ENCODE data around the gene HSPB8.

The HSPB8 gene

GRCh38 chr12:119169150-119169549 is 9.6 kb upstream of the HSPB8 start:
- in situ Hi-C loops (cut with MboI; ENCODE audit: low sequenced_read_pairs) = no loop called here

- in situ Hi-C loops (cut with MboI; ENCODE audit: low sequenced_read_pairs) = no loop called here
Observed at GRCh38 chr12:119171291-119171690, 7.4 kb upstream of the HSPB8 start.

- in situ Hi-C loops (cut with MboI; ENCODE audit: low sequenced_read_pairs) = no loop called here
Observed at GRCh38 chr12:119171691-119172425, 6.9 kb upstream of the HSPB8 start.

DNA sequence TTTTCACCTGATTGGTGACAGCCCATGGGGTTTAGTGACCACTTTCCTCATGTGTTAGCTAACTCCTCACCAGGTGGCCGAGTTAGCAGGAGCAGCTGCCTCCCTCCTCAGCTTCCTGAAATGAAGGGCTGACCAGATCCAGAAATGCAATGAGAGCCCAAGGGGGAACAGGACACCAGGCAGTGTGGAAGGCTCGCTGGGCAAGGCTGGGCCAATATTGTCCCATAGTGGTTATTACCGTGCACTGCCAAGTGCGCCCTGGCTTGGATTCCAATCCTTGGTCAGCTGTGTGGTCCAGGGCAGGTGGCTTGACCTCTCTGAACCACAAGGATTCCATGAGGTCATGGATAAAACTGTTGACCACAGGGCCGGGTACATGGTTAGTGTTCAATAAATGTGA is 3.6 kb upstream of the HSPB8 start:
- in situ Hi-C loops (cut with MboI; ENCODE audit: low sequenced_read_pairs) = no loop called here

DNA sequence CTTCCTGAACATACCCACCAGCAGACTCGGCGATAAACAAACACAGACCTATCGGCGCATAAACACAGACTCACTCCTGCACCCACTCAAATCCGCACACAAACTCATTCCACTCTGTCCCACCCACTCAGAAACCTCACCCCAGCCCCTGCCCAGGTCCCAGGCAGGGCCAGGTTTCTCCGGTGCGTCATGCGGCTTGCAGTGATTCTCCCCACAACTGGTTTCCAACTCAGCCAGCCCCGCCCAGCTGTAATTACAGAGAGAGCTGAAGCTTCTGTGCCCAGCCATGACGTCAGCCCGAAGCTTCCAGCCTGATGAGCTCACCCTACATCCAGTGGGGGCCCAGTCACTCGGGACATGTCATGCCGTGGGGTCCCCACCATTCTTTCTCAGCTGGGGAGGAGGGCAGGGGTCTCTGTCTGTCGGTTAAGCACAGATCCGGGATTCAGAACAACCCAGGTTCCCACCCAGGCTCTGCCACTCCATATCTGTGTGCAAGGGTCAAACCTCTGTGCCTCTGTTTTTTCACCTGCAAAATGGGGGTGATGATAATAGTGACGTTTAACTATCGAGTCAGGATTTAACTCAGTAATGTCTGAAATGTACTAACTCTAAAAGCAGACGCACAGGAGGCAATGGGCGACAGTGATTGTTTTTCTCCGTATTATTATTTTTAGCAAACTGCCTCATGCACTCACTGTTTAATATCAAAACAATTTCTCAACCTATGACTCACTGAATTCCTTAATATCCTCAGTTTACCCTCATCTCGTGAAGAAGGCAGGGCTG is 2.3 kb upstream of the HSPB8 start:
- in situ Hi-C loops (cut with MboI; ENCODE audit: low sequenced_read_pairs) = no loop called here

DNA sequence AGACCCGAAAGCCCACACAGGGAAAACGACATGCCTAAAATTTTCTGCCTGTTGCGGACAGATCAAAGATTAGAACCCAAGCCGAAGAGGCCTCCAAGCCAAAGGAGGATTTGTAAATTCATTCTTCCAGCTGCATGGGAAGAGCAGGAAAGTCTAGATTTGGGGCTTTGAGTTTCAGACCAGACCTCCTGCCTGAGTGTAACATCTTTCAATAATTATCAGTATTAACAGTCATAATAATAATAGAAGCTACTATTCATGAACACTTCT is 1.7 kb upstream of the HSPB8 start:
- in situ Hi-C loops (cut with MboI; ENCODE audit: low sequenced_read_pairs) = no loop called here

GRCh38 chr12:119177724-119178380 is 879 bp upstream of the HSPB8 start:
- in situ Hi-C loops (cut with MboI; ENCODE audit: low sequenced_read_pairs) = no loop called here

GRCh38 chr12:119179335-119180021 is 747 bp downstream of the HSPB8 start:
- in situ Hi-C loops (cut with MboI; ENCODE audit: low sequenced_read_pairs) = no loop called here

- in situ Hi-C loops (cut with MboI; ENCODE audit: low sequenced_read_pairs) = no loop called here
Observed at GRCh38 chr12:119180380-119181040, 1.8 kb downstream of the HSPB8 start.

DNA sequence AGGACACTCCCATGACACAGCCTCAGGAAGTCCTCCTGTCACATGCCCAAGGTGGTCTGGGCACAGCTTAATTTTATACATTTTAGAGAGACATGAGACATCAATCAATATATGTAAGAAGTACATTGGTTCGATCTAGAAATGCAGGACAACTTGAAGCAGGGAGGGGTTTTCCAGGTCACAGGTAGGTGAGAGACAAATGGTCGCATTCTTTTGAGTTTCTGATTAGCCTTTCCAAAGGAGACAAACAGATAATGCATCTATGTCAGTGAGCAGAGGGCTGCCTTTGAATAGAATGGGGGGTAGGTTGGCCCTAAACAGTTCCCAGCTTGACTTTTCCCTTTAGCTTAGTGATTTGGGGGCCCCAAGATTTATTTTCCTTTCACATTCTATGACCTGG is 2.5 kb downstream of the HSPB8 start:
- in situ Hi-C loops (cut with MboI; ENCODE audit: low sequenced_read_pairs) = no loop called here

GRCh38 chr12:119181944-119182343 is 3.2 kb downstream of the HSPB8 start:
- in situ Hi-C loops (cut with MboI; ENCODE audit: low sequenced_read_pairs) = no loop called here

DNA sequence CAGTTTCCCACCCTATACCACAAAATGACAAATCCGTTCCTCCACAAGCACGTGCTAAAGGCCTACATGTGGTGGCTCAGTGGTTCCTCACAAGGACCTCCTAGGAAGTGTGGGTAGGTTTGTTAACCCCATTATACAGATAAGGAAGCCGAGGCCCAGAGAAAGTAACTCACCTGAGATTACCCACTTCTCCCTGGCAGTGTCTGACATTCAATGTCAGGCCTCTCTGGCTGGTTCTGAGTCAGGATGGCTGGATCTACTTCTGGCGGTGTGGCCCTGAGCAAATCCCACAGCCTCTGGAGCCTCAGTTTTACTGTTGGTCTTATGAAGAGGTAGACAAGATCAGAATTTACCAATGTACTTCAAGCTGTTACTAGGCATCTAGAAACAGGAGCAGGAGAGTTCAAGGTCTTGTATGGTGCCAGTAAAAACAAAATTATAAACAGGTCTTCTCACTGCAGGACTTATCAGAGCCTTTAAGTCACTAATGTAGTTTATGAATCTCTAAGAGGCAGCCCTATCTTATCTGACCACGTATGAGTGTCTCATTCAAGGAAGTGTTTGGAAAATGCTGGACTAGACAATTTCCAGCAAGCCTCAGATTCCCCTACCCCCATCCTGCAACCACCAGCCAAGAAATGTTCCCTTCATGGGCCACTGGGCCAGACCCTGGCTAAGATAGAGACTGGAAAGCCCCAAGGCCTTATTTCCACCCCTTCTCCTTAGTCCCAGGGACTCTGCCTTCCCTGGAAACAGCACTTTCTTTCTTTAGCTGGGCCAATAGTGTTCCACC is 4.2 kb downstream of the HSPB8 start:
- in situ Hi-C loops (cut with MboI; ENCODE audit: low sequenced_read_pairs) = no loop called here

DNA sequence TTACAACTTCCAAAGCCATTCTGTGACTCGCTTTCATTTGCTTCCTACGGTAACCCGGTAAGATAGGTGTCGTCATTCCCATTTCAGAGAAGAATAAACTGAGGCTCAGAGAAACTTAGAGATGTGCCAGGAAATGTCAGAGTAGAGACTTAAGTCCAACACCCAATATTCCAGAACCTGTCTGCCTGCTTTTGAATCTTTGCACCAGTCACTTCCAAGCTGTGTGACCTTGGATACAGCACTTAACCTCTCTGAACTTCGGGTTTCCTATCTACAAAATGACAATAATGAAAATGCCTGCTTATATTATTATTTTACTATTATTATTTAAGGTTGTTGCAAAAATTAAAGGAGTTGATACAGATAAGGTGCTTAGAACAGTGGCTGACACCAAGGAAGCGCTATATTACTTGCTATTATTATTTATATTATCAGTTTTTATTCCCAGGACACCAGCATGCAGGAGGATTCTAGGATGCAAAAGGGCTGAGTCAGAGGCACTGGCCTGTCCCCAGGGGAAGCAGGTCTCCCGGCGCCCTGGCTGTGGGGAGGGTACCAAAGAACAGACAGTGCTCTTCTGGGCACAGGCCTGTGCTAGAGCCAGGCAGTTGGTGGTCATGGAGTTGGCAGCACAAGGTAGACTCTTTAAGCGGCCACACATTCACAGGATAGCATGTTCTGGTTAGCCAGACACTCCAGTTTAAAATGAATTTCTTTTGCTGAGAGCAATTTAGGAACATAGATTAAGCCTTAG is 5.4 kb downstream of the HSPB8 start:
- in situ Hi-C loops (cut with MboI; ENCODE audit: low sequenced_read_pairs) = no loop called here

GRCh38 chr12:119195256-119195655 is 16.5 kb downstream of the HSPB8 start:
- in situ Hi-C loops (cut with MboI; ENCODE audit: low sequenced_read_pairs) = no loop called here

GRCh38 chr12:119198440-119198839 is 19.7 kb downstream of the HSPB8 start:
- in situ Hi-C loops (cut with MboI; ENCODE audit: low sequenced_read_pairs) = no loop called here

GRCh38 chr12:119200601-119201000 is 21.9 kb downstream of the HSPB8 start:
- in situ Hi-C loops (cut with MboI; ENCODE audit: low sequenced_read_pairs) = no loop called here

DNA sequence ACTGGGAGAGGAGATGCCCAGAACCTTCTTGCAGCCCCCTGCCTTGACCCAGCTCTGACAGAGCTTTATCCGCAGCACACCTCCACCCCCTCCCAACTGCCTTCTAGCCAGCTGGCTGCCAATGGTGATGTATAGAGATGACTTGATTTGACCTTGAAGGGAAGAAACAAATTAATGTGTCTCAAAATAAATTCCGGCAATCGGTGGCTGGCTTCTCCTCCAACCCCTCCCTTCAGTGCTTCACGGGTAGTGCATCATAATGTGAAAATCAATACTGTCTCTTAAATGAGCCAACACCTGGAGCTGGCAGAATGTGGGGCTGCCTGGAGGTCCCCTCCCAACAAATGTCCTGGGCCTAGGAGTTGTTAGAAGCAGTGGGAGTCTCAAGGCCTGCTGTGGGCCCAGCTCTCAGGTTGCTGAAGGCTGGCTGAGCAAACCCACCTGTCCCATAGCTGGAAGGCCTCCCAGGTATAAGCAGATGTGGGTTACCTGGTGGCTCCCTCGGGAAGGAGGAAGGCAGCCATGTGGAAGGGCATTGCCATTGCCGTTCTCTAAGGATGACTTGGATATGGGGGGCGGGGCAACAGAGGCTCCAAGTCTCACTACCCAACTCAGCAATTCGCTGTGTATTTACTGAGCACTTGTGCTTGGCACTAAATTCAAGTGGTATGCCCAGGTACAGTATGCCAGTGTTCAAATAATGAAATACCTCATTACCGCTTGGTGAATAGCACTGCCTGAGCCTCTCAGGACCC is 23.2 kb downstream of the HSPB8 start:
- in situ Hi-C loops (cut with MboI; ENCODE audit: low sequenced_read_pairs) = no loop called here

DNA sequence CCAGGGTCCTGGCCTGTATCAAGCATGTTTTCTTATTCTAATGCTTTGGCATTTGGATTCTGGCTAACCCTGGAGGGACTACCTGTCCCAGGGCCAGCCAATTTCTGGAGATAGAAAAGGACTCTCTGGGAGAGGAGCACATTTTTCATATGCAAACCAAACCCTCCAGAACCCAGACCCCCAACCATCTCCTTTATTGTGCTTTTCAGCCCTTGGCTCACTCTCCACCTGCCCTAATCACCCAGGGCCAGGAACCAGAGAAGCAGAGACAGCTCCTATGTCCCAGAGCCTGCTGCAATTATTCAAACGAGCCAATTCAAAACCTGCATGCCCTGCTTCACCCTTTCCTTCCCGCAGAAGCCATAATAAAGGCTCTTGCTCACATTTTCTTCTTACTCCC is 23.8 kb downstream of the HSPB8 start:
- in situ Hi-C loops (cut with MboI; ENCODE audit: low sequenced_read_pairs) = no loop called here

DNA sequence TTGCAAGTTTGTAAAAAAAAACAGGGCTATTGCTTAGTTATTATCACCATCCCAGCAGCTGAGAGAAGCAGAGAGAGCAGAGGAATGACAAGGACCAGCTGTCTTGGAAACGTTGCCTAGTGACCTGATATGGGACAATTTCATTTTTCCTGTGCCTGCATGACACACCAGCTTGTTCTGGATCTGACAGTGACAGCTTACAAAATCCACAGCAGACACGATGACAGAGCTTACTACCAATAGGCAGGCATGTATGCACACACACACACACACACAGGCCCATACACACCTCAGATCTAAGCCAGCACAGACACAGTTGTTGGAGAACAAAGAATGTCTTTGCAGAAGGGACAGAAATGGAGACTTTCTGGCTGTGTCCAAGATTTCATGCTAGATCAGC is 25.4 kb downstream of the HSPB8 start:
- in situ Hi-C loops (cut with MboI; ENCODE audit: low sequenced_read_pairs) = no loop called here
